Dermis microvascular lymphatic vessel endothelial cell (primary cell): ENCODE results near the gene SLC34A1. TPM values are rescaled to one million over a fixed set of nuclear protein-coding genes. Genes with fewer than 3 reads are reported as not detected.
A peak's percentile ranks its signal among the peaks of the same experiment; 100 is the strongest.
"Not testable (repeated sequence)": the region's sequence is repeated elsewhere in the genome, so short reads cannot be mapped to it uniquely, and the experiment has no call there.

ENCODE experiments used
- DNase-seq, 2 donors: peaks; one replicate each; pipeline versions ENCODE4 v3.0.0 to v3.0.0-alpha.2; 2010; ENCODE audit warnings: low read depth in 2 of 2
- total RNA-seq: library from RNA; depleted of rRNA; stranded (reverse); fragments of >200 nt; gene quantifications from 2 replicates; pipeline ENCODE4 v1.2.1, GENCODE V29; 2014

The SLC34A1 gene
- total RNA-seq, 1 donor from 2014 or later = not detected

DNA sequence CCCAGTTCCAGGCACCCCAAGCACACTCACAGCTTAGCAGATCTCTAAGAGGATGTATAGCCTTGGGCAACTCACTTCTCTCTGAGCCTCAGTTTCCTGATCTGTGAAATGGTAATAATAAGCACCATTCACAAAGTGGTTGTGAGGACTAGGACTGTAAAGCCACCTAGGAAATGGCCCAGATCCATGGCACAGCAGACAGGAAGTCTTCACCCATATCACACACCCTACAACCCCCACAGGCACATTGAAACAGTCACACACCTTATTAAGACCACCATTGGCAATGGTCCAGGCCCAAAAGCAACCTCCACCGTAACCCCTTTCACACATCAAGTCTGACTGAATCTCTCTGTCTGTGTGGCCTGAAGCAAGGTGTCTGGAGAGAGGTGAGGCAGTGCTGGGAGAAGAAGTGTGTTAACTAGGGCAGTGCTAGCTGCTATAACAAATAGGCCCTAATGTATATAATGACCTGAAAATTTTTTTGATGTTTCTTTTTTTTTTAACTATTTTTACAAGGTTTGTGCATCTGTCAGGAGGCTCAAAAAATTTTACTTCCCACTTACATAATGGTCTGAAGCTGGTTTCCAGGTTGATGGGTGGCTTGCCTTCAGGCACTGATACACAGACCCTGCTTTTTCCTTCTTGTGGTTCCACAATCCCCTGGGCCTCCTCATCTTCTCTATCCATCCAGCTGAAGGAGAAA lies 28.9 kb upstream of the SLC34A1 start:
- DNase-seq = no peak

DNA sequence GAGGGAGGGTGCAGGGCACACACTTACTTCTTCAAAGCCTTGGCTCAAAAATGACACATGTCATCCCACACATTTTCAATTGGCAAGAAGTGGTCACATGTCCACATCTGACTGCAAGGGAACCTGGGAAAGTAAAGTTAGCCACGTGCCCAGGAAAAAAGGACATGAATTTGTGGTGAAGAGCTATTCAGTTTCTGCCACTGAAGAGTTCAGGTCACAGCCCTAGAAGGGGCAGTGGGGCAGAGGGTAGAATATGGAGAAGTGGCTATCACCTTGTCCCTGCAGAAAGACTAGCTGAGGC lies 28.4 kb upstream of the SLC34A1 start:
- DNase-seq = no peak

DNA sequence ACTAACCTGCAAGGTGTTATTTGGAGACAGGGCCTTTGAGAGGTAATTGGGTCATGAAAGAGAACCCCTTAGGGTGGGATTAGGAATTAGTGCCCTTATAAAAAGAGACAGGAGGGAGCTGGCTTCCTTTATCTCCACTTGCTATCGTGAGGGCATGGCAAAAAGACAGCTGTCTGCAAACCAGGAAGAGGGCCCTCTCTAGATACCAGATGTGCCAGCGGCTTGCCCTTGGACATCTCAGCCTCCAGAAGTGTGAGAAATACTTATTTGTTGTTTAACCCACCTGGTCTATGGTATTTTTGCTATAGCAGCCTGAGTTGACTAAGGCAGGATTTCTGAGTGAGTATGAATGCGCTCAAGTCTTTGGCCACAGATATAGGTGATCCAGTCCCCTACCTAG lies 27.5 kb upstream of the SLC34A1 start:
- DNase-seq = no peak

DNA sequence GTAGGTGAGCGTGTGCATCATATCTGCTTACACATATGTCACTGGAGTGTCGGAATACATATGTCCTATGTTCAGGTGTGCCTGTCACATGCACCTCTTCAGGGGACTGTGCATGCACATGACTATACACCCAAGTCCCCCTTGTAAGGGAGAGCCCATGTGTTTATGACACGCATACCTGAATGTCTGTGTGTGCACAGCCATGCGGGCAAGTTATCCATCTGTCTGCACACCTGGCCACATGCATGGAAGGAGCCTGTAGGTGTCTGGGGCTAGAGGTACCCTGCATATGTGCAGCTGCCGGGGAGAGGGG lies 27.1 kb upstream of the SLC34A1 start:
- no peak for DNase-seq

- DNase-seq = peak; percentile 76 to 80
These were observed 26.5 kb upstream of the SLC34A1 start, which contains the start of gene RGS14 for GRCh38 chr5:177357459-177358351. RGS14 (plus strand) TSS chr5:177357924; CDS start chr5:177358025, 101 bp downstream.

DNA sequence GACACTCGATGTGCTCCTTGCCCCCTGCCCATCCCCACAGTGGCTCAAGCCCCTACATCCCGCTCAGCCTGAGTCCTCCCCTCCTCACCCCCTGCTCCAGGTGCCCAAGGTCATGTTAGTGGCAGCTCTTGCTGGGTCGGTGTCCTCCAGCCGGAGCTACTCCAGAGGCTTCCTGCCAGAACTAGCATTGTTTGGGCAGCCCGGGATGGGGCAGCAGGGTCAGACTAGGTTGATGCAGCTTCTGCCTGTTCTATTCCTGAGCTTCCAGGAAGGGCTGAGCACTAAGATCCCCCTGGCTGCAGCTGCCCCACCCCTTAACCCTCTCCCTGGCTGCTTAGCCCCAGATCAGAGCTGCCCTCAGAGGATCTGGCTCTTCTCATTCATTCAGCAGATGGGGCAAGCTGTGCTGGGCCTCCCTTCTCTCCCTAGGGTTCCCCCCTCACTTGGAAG lies 25.8 kb upstream of the SLC34A1 start:
- no peak for DNase-seq

DNA sequence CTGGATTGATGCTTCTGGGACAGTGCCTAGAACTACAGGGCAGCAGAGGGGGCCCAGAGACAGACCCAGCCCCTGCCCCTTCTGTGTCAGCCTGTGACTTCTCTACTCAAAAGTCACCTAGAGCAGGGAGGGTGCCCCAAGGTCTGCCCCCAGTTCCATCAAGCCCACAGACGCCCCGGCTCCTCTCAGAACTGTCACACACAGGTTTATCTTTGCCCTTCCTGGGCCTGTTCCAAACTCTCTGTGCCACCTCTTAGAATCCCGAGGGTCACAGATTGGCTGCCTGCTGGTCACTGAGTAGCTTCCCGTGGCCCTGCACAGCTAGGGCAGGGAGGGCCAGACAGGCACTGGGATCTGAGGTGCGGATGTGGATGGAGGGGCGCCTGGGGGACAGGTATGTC lies 24.8 kb upstream of the SLC34A1 start:
- no peak for DNase-seq

- DNase-seq = no peak
These were observed 24.4 kb upstream of the SLC34A1 start for GRCh38 chr5:177359860-177360259.

- DNase-seq = not testable (repeated sequence)
These were observed 23.5 kb upstream of the SLC34A1 start for GRCh38 chr5:177360740-177361139.

DNA sequence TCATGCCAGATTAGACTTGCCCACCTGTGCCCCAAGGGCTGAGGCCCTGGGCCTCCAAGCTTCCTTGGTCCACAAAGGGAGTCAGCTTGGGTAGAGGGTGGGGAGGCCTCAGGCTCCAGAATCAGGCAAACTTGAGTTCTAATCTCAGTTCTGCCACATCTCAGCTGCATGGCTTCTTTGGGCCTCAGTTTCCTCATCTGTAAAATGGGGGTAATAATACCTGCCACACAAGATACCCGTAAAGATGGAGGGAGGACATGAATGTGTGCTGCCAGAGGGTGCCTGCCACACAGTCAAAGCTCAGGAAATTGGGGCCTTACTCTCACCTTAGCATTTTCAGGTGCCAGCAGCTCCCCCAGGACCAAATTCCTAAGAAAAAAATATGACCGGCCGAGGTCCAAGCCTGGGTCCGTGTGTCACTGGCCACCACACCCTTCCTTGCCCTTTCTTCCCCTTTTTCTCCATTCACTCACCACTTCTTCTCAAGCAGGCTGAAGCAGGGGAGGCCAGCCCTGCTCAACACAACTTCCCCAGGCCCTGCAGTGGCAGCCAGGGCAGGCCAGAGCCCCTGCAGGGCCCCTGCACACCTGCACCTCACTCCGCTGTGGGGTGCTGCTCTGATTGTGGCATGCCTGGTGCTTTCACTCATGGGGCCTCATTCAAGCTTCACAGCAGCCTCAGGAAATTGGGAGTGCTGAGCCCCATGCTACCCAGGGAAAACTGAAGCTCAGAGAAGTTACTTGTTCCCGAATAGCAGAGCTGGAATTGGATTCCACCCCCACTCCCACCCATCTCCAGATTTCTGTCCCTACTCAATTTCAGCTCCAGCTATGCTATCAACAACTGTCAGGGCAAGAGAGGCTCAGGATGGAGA lies 22.6 kb upstream of the SLC34A1 start:
- no peak for DNase-seq

- DNase-seq = no peak
These were observed 22.0 kb upstream of the SLC34A1 start for GRCh38 chr5:177362292-177362609.

DNA sequence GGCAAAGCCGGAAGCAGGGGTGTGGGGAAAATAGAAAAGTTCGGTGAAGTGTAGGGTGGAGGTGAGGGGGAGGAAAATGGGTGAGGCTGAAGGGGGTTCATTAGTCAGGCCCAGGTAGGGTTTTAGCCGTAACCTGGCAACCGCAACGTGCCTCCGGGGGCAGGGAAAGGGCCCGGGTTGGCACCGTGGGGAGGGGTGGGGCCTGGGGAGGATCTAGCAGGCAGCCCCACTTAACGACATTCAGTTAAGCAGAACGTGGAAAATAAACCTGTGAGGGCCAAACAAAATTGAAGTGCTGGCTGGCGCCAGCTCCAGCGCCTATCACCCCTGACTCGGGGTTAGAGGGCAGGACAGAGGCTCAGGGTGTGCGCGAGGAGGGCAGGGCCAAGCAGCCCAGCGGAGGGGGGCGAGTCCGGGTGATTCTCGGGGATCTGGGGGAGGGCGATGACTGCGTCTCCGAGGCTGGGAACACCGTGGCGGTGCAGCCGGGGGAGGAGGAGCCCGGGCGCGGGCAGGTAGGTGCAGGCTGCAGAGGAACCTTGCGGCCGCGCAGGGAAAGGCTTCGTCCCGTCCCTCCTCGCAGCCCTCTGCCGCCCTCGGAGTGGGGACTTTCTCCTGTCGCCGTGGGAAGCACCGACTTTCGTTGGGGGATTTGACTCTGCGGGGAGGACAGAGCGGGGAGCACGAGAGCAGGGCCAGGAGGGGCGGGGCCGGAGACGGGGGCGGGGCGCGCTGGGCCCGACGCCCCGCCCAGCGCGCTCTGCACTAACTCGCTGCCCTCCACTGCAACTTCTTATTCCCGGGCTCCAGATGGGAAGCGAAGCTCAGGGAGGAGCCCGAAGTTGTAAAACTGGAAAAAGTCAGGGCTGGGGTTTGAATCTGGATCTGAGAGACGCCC lies 21.4 kb upstream of the SLC34A1 start:
- peak in 1 of 2 donors; percentile 41 for DNase-seq

GRCh38 chr5:177363565-177363964 lies 20.7 kb upstream of the SLC34A1 start:
- DNase-seq = no peak

- DNase-seq = no peak
These were observed 19.9 kb upstream of the SLC34A1 start for GRCh38 chr5:177364159-177364962.

DNA sequence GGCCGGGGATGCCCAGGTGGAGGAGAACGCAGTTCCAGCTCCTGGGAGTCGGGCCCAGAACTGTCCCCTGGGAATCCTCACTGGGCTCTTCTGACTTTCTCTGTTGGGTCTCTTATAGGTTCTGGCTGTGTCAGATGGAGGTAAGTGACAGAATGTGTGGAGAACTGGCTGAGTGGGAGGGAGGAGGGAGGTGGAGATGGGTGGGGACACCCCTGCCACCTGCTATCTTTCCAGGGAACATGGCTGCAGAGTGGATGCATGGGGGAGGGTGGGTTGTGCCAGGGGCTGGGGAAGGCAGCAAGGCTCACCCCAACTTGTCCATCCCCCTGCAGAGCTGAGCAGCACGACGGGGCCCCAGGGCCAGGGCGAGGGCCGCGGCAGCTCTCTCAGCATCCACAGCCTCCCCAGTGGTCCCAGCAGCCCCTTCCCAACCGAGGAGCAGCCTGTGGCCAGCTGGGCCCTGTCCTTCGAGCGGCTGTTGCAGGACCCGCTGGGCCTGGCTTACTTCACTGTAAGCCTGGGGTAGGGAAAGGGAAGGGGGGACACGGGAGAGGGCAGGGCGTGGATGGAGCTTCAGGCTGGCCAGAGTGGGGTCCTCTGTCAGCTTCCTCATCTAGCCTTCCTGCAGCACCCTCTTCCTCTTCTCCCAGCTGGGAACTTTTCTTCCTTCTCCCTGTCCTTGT lies 18.2 kb upstream of the SLC34A1 start:
- no peak for DNase-seq

DNA sequence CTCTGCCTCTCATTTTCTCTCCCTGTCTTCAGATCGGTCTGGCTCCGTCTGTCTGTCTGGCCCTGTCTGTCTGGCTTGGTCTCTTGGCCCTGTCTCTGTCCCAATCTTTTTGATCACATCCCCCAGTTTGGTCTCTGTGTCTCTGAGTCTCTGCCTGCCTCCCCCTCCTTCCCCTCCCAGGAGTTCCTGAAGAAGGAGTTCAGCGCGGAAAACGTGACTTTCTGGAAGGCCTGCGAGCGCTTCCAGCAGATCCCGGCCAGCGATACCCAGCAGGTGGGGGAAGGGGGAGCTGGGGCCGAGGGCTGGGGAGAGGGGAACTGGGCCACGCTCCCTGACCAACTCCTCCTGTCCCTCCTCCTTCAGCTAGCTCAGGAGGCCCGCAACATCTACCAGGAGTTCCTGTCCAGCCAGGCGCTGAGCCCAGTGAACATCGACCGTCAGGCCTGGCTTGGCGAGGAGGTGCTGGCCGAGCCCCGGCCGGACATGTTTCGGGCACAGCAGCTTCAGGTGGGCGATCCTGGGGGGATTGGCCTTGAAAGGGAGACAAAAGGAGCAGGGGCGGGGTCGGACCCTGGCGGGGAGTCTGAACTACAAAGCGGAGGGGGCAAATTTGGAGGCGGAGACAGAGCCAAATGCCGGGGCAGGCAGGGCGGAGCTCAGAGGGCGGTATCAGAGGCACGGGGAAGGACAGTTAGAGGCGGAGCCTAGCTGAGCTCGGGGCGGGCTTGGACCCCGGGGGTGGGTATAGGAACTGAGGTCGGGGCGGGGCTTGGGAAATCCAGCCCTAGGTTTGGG lies 17.5 kb upstream of the SLC34A1 start:
- DNase-seq = peak; percentile 35 to 77

DNA sequence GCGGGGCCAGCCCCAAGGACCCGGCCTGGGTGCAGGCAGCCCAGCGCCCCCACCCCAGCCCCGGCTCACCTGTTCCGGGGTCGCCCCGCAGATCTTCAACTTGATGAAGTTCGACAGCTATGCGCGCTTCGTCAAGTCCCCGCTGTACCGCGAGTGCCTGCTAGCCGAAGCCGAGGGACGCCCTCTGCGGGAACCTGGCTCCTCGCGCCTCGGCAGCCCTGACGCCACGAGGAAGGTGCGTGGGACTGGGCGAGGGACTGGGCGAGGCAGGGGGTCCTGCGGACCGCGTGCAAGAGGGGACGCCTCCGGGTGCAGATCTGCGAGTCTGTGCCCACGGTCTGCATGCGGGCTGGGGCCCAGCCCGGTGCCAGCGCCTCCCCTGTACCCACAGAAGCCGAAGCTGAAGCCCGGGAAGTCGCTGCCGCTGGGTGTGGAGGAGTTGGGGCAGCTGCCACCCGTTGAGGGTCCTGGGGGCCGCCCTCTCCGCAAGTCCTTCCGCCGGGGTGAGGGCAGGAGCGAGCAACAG lies 16.8 kb upstream of the SLC34A1 start:
- DNase-seq = no peak

DNA sequence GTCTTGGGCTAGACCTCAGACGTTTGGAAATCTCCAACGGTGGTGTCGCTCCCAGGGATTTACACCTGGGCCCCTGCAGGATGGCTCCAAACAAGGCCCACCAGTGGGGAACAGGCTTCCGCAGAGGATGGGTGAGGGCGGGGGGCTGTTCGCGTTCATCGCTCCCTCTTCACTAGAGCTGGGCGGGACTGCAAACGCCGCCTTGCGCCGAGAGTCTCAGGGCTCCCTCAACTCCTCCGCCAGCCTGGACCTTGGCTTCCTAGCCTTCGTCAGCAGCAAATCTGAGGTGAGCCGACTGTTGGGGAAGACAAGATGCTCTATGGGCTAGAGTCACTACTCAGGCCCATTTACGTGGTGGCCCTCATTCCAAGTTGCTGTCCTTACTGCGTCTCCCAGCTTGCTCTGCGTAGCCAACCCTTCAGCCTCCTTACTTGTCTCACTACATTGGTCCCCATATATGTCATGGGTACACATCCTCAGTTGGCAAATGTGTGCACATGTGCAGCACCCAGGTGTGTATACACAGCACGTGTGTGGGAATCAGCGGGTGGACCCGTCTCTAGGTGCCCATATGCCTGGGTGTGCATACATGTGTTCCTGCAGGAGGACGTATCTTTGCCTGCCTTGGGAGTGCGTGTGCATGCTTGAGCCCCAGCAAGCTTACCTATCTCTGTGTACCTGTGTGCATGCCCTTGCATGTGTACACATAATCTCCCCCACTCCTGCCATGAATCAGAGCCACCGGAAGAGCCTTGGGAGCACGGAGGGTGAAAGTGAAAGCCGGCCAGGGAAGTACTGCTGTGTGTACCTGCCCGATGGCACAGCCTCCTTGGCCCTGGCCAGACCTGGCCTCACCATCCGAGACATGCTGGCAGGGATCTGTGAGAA lies 16.0 kb upstream of the SLC34A1 start:
- no peak for DNase-seq
